Activated gamma-delta T cell (primary cell): ENCODE data around the gene STK4.

Experiments used
- DNase-seq: peaks from one replicate; lab custom pipeline; 2025; lab: John Stamatoyannopoulos, UW
- total RNA-seq, 2 donors: gene quantifications; one replicate each; lab custom pipeline; 2026; lab: John Stamatoyannopoulos, UW

The STK4 gene
- total RNA-seq, result 696 to 724 reads per million in 2 donors

- DNase-seq, result peak; percentile 96
These were observed at the start of gene STK4 for GRCh38 chr20:44966030-44966961. TSS of gene STK4 (plus strand) at chr20:44966512. CDS start at chr20:44966569, 57 bp downstream.

GRCh38 chr20:44916586-44916985, 49.7 kb upstream of the STK4 start:
- no peak for DNase-seq

- no peak for DNase-seq
These were observed 48.9 kb upstream of the STK4 start for GRCh38 chr20:44917399-44917798.

- DNase-seq, result no peak
These were observed 48.0 kb upstream of the STK4 start for GRCh38 chr20:44918342-44918741.

- no peak for DNase-seq
These were observed 47.6 kb upstream of the STK4 start for GRCh38 chr20:44918761-44919160.

- DNase-seq, result no peak
These were observed 44.9 kb upstream of the STK4 start for GRCh38 chr20:44921447-44921846.

GRCh38 chr20:44924541-44924940, 41.8 kb upstream of the STK4 start:
- DNase-seq, result no peak

- DNase-seq, result no peak
These were observed 37.7 kb upstream of the STK4 start for GRCh38 chr20:44928595-44928994.

- no peak for DNase-seq
These were observed 35.7 kb upstream of the STK4 start for GRCh38 chr20:44930517-44931168.

GRCh38 chr20:44931911-44932310, 34.4 kb upstream of the STK4 start:
- no peak for DNase-seq

GRCh38 chr20:44932916-44933315, 33.4 kb upstream of the STK4 start:
- DNase-seq, result no peak

GRCh38 chr20:44936510-44936909, 29.8 kb upstream of the STK4 start:
- DNase-seq, result no peak

GRCh38 chr20:44938637-44939036, 27.7 kb upstream of the STK4 start:
- no peak for DNase-seq

- DNase-seq, result no peak
These were observed 25.1 kb upstream of the STK4 start for GRCh38 chr20:44941120-44941691.

- no peak for DNase-seq
These were observed 23.9 kb upstream of the STK4 start for GRCh38 chr20:44942264-44942973.

- DNase-seq, result no peak
These were observed 22.5 kb upstream of the STK4 start for GRCh38 chr20:44943828-44944227.

GRCh38 chr20:44945261-44945660, 21.1 kb upstream of the STK4 start:
- DNase-seq, result no peak

GRCh38 chr20:44946271-44946852, 19.9 kb upstream of the STK4 start:
- no peak for DNase-seq

- no peak for DNase-seq
These were observed 18.2 kb upstream of the STK4 start for GRCh38 chr20:44948107-44948506.

GRCh38 chr20:44948513-44948912, 17.8 kb upstream of the STK4 start:
- no peak for DNase-seq

GRCh38 chr20:44950368-44950767, 15.9 kb upstream of the STK4 start:
- DNase-seq, result no peak

- no peak for DNase-seq
These were observed 13.6 kb upstream of the STK4 start for GRCh38 chr20:44952731-44953130.
